Suppressor macrophage treated with lipopolysaccharide for 4 hours (primary cell): ENCODE results near the gene FMOD.
"Not testable (repeated sequence)": the region's sequence is repeated elsewhere in the genome, so short reads cannot be mapped to it uniquely, and the experiment has no call there.

Source experiments
- DNase-seq: peaks from one replicate; pipeline ENCODE4 v3.0.0-alpha.2; 2020

Gene FMOD

GRCh38 chr1:203304919-203305808 is 45.8 kb downstream of the FMOD start, which contains the start of gene BTG2:
Gene BTG2 (plus strand): TSS chr1:203305519. CDS start chr1:203305607, 88 bp downstream.
- peak; percentile 97 for DNase-seq

GRCh38 chr1:203304391-203304918 is 46.5 kb downstream of the FMOD start:
- peak; percentile 39 for DNase-seq

- no peak for DNase-seq
Measured at GRCh38 chr1:203302894-203303293, 48.0 kb downstream of the FMOD start.

GRCh38 chr1:203302456-203302855 is 48.5 kb downstream of the FMOD start:
- DNase-seq = no peak

- no peak for DNase-seq
Measured at GRCh38 chr1:203301331-203301668, 49.6 kb downstream of the FMOD start.

- DNase-seq = no peak
Measured at GRCh38 chr1:203300441-203301330, 50.2 kb downstream of the FMOD start.

GRCh38 chr1:203299719-203300429 is 51.0 kb downstream of the FMOD start:
- DNase-seq = not testable (repeated sequence)

GRCh38 chr1:203299169-203299568 is 51.8 kb downstream of the FMOD start:
- DNase-seq = no peak

- no peak for DNase-seq
Measured at GRCh38 chr1:203296460-203297073, 54.4 kb downstream of the FMOD start.

- DNase-seq = no peak
Measured at GRCh38 chr1:203295796-203296195, 55.1 kb downstream of the FMOD start.

GRCh38 chr1:203291201-203292096 is 59.5 kb downstream of the FMOD start:
- no peak for DNase-seq
